ENCODE measurements around the gene STK32A. TPM values are rescaled to one million over a fixed set of nuclear protein-coding genes. Genes with fewer than 3 reads are reported as not detected.

STK32A gene
- total RNA-seq, 1 experiment from 2014 or later, result not detected

DNA sequence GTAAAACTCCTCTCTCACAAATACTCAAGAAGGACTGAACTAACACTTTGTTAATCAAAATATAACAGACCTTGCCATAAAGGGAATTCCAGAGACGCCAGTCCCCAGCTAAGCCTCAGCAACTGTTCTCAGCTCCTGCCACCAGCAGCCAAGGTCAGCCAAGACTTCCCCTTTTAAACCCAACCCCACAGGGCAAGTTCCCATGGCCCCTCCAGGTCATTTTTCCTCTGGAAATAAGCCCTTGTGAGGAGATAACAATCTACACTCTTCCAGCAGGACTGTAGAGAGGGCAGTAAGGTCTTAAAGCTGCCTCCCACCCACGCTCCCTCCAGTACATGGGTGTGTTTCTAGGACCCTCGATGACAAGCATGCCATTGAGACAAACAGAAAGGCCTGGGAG is 196.8 kb downstream of the STK32A start:
- no TSS peak for BruUV-seq (replicated peaks)
- no peak for DNase-seq (ENCODE audit: low read depth, low spot score)
- intact Hi-C loops (cut with micrococcal nuclease; ENCODE audit: unreplicated experiment), result no loop called here

GRCh38 chr5:147432323-147432722 is 197.5 kb downstream of the STK32A start:
- in situ Hi-C loops (cut with HindIII; ENCODE audit: low pct_unique_long_range_greater_than_20kb, low sequenced_read_pairs), result no loop called here
- Histone ChIP-seq H3K4me3 (ENCODE audit: low read depth in 2 of 2, low read length in 2 of 2) (no peak overlapping the region), H3K27ac (ENCODE audit: low read length) (no peak overlapping the region), H3K36me3 (ENCODE audit: control insufficient read depth, insufficient read depth, low read length) (no peaks in the 10 kb centered on the region), H3K9me3 (ENCODE audit: control insufficient read depth, insufficient read depth, low read depth, low read length) (no peaks in the 10 kb centered on the region), H3K27me3 (ENCODE audit: control insufficient read depth, insufficient read depth, low read length) (no peaks in the 10 kb centered on the region), H3K4me1 (ENCODE audit: control insufficient read depth, insufficient read depth, low read length) (no peaks in the 10 kb centered on the region)
- TF ChIP-seq POLR2AphosphoS5 (IDR thresholded peaks at IDR 0.05; ENCODE audit: low read depth, low read length) (no peak), SIN3A (IDR thresholded peaks at IDR 0.05; ENCODE audit: borderline replicate concordance, insufficient read depth, low read depth, low read length) (no peak), CTCF (IDR thresholded peaks at IDR 0.05) (no peak), TCF7L2 (IDR thresholded peaks at IDR 0.05; ENCODE audit: low read depth, low read length) (no peak)
- TF ChIP-seq, protein P1, sequence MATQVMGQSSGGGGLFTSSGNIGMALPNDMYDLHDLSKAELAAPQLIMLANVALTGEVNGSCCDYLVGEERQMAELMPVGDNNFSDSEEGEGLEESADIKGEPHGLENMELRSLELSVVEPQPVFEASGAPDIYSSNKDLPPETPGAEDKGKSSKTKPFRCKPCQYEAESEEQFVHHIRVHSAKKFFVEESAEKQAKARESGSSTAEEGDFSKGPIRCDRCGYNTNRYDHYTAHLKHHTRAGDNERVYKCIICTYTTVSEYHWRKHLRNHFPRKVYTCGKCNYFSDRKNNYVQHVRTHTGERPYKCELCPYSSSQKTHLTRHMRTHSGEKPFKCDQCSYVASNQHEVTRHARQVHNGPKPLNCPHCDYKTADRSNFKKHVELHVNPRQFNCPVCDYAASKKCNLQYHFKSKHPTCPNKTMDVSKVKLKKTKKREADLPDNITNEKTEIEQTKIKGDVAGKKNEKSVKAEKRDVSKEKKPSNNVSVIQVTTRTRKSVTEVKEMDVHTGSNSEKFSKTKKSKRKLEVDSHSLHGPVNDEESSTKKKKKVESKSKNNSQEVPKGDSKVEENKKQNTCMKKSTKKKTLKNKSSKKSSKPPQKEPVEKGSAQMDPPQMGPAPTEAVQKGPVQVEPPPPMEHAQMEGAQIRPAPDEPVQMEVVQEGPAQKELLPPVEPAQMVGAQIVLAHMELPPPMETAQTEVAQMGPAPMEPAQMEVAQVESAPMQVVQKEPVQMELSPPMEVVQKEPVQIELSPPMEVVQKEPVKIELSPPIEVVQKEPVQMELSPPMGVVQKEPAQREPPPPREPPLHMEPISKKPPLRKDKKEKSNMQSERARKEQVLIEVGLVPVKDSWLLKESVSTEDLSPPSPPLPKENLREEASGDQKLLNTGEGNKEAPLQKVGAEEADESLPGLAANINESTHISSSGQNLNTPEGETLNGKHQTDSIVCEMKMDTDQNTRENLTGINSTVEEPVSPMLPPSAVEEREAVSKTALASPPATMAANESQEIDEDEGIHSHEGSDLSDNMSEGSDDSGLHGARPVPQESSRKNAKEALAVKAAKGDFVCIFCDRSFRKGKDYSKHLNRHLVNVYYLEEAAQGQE (IDR thresholded peaks at IDR 0.05; ENCODE audit: insufficient read depth in 1 of 2, low read depth in 2 of 2, low read length in 1 of 2), result no peak
- ATAC-seq, result no peak
- intact Hi-C loops (cut with micrococcal nuclease; ENCODE audit: unreplicated experiment), result no loop called here
- POLR2A ChIA-PET, result no interaction called here
- DNase-seq (ENCODE audit: low read depth, low spot score), result no peak
- CTCF ChIA-PET, result no interaction called here
- no TSS peak for BruUV-seq (replicated peaks)

More for the DNA sequence above, 196.8 kb downstream of the STK32A start:
- no peak for TF ChIP-seq CTCF (IDR thresholded peaks at IDR 0.05)
- no peak for TF ChIP-seq TCF7L2 (IDR thresholded peaks at IDR 0.05; ENCODE audit: low read depth, low read length)
- TF ChIP-seq, protein P1 (IDR thresholded peaks at IDR 0.05; ENCODE audit: insufficient read depth in 1 of 2, low read depth in 2 of 2, low read length in 1 of 2), result no peak
- TF ChIP-seq SIN3A (IDR thresholded peaks at IDR 0.05; ENCODE audit: borderline replicate concordance, insufficient read depth, low read depth, low read length), result no peak
- TF ChIP-seq POLR2AphosphoS5 (IDR thresholded peaks at IDR 0.05; ENCODE audit: low read depth, low read length), result no peak
- Histone ChIP-seq H3K27ac (ENCODE audit: low read length) (no peak overlapping the region), H3K4me1 (ENCODE audit: control insufficient read depth, insufficient read depth, low read length) (no peaks in the 10 kb centered on the region), H3K36me3 (ENCODE audit: control insufficient read depth, insufficient read depth, low read length) (no peaks in the 10 kb centered on the region), H3K9me3 (ENCODE audit: control insufficient read depth, insufficient read depth, low read depth, low read length) (no peaks in the 10 kb centered on the region), H3K4me3 (ENCODE audit: low read depth in 2 of 2, low read length in 2 of 2) (no peak overlapping the region), H3K27me3 (ENCODE audit: control insufficient read depth, insufficient read depth, low read length) (no peaks in the 10 kb centered on the region)
- ATAC-seq, result no peak
- CTCF ChIA-PET, result no interaction called here
- POLR2A ChIA-PET, result no interaction called here
- in situ Hi-C loops (cut with HindIII; ENCODE audit: low pct_unique_long_range_greater_than_20kb, low sequenced_read_pairs), result no loop called here
